NCI-H2227 (cell line): ENCODE measurements around the gene IGFL3.
"Not testable (repeated sequence)": the region's sequence is repeated elsewhere in the genome, so short reads cannot be mapped to it uniquely, and the experiment has no call there.

ENCODE experiments used
- DNase-seq: peaks from one replicate; lab custom pipeline; 2025; ENCODE audit not compliant: unreplicated experiment; lab: John Stamatoyannopoulos, UW

IGFL3 gene

GRCh38 chr19:46126086-46126580 is 1.6 kb upstream of the IGFL3 start:
- no peak for DNase-seq

DNA sequence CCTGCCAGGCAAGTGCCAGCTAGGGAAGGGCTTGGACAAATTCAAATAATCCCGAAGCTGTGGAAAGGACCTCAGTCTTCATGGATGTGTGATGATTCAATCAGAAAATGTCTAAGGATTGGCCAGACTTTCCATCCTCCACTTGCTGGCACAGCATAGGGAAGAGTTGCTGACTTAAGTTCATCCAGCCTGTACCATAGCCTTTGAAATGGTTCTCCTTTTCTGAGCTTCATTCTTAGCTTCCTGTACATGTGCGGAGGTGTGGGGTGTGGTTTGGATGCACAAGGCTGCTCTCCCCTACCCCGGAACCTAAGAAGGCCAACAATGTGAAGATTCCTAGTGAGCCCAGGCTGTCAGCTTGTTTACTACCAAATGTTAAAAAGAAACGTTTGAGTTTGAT is 959 bp upstream of the IGFL3 start:
- DNase-seq: no peak

DNA sequence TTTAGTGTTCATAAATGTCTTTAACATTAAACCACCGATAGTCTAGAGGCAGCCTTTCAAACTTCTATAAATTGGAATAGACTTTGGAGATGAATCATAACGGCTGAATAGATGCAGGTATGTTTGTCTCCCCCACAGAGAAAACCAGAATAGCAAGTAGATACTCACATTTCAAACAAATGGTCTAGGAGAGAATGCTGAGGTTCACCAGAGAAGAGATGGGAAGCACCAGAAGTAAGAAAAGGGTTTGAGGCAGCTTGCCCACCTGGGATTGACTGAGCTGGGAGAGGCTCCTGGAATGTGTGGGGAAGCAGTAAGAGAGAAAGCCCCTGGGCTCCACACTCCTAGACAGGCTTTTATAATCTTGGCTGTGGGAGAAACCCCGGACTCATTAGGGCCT is 6.4 kb downstream of the IGFL3 start:
- no peak for DNase-seq

DNA sequence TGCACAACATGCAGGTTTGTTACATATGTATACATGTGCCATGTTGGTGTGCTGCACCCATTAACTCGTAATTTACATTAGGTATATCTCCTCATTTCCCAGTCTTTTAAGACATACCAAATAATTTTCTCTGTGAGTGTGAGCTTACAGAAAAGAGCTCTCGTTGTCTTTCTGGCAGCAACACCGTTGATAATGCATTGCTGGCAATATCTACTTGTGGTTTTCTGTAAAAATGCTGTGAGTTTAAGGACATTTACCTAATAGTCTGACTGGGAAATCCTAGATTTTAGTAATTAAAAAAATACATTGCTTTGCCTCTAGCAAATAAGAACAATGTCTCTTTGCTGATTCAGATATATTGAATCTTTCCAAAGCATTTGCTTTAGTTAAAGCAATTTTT is 8.4 kb downstream of the IGFL3 start:
- DNase-seq: no peak

DNA sequence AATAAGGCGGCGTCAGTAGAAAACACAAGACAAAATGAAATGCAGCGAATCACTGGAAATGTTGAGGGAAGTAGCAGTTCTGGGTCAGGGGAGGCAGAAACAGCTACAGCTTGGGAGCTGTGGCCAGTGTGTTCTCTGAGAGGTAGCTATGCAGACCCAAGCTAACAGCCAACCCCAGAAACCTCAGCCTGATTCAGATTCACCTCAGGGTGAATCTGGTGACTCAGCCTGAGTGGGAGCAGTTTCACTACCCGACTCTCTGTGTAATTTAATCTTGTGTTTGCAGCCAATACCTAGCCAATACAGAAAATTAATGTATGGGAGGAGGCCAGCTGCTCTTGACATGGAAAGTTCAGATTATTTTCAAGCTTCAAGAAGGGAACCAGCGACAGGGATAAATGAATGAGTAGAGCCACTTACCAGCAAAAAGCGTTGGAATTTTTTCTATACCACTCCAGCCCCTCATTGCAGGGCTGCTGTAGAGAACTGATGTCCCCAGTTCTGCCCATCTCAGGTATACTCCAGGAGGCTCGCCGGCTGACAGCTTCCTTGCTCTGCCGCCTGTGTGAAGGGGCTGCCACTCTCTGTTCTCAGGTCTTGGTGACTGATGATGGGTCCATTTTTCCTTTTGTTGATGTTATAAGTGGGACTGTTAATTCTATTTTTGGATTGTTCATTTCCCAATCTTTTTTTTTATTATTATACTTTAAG is 8.9 kb downstream of the IGFL3 start:
- DNase-seq: no peak

DNA sequence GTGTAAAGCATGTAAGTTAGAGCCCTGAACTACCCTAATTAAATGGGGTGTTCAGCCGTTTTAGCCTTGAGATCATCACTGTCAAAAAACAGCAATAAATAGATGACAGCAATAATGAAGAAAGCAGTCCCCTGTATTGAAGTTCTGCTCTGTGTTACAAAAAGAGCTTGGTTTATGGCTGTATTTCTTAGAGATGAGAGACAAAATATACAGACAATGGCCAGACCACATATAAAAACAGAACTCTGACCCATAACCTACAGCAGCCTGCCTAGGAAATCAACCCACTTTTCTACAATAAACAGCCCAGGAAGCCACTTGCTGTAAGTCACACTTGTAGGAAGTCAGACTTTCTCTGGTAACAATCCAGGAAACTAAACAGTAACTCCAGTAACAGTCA is 10.8 kb downstream of the IGFL3 start:
- no peak for DNase-seq

GRCh38 chr19:46112527-46112926 is 12.0 kb downstream of the IGFL3 start:
- DNase-seq: no peak

DNA sequence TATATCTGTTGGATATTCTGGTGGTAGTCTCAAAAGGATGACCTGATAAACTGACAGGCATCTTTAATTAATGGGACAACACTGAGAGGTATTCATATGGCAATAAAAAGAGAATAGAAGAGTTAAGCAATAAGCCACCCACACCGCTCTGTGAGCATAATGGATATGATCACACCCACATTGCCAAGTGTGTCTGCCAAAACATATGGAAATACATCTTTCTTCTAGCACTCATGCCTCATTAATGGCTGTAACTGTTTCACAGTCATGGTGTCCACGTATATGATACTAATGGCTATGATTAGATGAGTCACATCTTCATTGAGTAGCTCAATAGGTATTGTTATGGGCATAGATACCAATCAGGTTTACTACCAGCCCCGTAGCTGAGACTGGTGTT is 13.1 kb downstream of the IGFL3 start:
- DNase-seq: no peak

DNA sequence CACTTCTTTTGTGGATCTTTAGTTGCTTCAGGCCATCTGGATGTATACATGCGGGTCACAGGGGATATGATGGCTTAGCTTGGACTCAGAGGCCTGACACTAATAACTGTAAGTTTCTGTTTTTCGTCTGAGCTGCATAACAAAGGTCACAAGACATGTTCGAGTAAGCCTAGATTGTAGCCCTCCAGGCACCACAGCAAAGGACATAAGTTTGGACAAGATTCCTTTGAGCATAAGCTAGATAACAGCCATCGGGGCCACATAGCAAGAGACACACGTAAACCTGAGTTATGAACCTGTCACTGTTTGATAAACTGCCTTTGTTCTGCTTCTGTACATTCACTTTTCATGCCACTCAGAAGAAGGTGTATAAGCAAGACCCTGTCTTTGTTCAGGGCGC is 14.6 kb downstream of the IGFL3 start:
- no peak for DNase-seq

- no peak for DNase-seq
Measured at GRCh38 chr19:46107371-46107770, 17.1 kb downstream of the IGFL3 start.

DNA sequence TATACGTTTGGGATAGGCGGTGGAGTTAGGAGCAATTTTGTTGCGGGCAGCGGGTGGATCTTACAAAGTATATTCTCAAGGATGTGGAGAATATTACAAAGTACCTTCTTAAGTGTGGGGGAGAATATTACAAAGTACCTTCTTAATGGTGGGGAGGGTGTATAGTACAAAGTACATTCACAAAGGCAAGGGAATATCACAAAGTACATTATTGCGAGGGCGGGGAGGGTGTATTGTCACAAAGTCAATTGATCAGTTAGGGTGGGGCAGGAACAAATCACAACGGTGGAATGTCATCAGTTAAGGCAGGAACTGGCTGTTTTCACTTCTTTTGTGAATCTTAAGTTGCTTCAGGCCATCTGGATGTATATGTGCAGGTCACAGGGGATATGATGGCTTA is 22.2 kb downstream of the IGFL3 start:
- DNase-seq: not testable (repeated sequence)

- DNase-seq: no peak
Measured at GRCh38 chr19:46101293-46101692, 23.2 kb downstream of the IGFL3 start.

DNA sequence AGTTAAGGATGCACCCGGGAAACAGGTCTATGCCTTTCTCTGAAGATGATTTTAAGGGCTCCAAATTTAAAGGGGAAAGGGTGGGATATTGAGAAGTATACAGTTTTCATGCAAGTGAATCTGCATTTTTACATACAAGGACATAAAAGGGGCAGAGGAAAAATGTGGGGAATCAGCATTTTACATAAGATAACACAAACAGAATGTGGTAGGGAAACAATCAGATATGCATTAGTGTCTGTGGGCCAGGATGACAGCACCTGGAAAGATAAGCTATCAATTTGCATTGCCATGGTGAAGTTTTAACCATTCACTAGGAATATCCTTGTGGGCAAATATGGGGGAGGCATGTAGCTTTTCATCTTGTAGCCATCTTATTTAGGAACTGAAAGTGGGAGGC is 24.1 kb downstream of the IGFL3 start:
- no peak for DNase-seq

DNA sequence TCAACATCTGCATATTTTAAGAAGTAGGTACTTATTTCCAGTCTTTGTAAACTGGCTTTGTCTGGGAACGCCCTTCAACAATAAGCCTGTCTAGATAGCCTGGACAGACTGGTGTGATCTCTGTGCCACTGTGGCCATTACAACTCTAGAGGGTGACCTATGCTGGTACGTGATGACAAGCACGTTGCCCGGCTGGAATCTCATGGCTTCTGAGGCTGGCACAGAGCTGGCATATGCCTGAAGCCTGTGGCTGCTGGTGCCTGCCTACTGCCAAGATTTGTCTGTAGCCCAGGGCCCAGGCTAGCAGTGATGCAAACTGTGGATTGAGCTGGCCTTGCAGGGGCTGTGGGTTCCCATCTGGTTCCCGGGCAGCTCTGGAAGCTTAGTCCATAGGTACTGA is 34.0 kb downstream of the IGFL3 start:
- no peak for DNase-seq

GRCh38 chr19:46089432-46089831 is 35.1 kb downstream of the IGFL3 start:
- no peak for DNase-seq

DNA sequence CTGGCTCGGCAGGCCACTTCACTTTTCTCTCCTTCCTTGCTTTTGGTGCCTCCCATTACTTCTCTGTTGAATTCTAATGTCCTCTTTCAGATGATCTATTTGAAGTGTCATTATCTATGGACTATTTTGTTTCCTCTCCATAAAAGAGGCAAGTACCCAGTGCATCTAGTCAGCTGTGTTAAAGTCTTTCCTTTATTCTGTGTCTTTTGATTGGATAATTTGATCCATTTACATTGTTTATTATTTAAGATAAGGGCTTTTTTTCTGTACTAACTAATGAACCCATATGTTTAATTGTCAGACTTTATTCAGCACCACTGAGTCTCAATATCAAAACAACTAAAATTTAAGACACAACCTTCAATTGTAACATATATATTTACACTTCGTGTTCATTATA is 36.4 kb downstream of the IGFL3 start:
- DNase-seq: no peak

DNA sequence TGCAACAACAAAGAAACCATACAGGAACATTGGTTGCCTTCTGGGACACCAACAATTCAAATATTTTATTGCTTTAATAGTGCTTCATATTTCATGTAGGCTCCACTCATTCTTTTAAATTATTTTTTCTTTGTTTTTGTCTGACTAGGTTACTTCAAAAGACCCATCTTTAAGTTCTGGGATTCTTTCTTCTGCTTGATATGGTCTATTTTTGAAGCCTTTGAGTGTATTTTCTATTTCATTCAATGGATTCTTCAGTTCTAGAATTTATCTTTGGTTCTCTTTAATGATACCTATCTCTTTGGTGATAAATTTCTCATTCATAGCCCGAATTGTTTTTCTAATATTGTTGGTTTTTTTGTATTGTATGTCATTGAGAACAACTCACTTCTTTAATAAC is 38.6 kb downstream of the IGFL3 start:
- DNase-seq: no peak

DNA sequence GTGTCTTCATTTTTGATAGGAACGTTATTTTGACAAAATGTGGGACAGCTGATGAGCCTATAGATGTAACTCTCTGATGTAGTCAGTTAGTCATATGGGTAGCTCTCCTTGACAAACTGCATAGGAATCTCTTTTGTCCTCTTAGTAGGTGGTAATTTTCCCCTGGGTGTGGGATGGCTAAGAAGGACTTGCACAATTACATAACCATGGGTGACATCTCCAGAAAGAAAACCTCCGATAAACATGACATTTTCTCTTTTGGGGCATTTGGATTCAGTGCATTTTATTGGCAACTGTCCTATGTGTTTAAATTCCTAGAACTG is 41.8 kb downstream of the IGFL3 start:
- DNase-seq: no peak

DNA sequence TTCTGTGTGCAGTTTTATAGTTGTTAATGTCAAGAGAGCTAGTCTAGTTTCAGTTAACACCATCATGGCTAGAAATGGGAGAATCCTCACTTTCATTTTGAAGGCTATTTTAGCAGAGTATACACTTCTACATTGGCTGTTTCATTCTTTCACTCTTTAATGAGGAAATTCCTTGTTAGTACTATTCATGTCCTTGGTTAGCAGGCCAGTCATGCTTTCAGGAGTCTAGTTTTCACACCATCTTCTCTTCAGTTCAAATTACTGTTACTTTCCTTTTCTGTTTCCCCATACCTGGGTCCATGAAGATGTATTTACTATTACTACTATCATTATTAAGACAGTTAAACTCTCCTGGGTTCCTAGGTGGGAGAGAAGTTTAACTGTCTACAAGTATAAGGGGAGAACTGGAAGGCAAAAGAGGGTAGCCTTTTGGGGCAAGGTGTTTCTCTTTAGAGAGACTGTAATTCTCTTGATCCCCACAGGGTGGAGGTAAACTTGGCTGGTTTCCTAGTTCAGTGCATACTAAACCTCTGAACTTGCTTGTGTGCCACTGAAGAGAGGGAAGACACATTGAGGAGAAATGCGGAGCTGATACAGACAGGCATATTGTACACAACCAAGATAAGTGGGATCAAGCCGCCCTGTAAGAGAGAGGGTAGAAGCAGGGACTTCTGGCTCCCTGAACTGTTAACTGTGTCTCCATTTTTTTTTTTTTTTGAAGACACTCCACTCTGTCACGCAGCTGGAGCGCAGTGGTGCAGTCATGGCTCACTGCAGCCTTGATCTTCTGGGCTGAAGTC is 42.4 kb downstream of the IGFL3 start:
- DNase-seq: no peak

DNA sequence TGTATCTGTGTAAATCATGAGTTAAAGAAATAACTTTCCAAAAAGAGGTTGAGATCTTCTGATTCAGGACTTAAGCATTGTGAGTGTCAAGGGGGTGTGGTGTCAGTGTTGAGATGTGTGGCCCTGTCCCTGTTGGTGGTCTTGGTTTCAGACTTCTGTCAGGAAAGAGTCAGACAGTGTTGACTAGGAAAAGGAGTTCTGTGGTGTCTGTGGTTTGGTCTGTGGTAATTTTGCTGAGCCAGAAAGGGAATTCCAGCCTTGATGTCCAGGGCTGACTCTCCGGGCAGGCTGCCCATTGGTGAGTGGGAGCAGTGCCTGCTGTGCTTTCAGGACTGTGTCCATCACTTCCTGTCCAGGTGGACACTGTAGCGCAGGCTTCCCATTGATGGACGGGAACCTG is 43.9 kb downstream of the IGFL3 start:
- no peak for DNase-seq

DNA sequence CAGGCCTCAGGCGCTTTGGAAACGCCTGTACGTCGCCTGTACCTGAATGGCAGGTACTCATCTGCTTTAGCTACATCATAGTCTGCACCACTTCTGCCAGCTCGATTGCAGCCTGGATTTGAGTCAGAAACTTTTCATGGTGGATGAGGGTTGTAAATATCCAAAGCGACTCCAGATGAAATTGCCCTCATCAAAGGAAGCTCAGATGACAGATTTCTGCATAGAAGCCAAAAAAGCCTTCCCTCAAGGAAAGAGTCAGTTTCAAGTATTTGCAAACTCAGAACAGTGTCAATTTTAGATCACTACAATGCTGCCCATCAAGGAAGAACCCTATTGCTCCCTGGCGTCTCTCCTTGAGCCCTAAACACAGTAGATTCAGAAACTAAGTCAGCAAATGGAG is 44.9 kb downstream of the IGFL3 start:
- no peak for DNase-seq

DNA sequence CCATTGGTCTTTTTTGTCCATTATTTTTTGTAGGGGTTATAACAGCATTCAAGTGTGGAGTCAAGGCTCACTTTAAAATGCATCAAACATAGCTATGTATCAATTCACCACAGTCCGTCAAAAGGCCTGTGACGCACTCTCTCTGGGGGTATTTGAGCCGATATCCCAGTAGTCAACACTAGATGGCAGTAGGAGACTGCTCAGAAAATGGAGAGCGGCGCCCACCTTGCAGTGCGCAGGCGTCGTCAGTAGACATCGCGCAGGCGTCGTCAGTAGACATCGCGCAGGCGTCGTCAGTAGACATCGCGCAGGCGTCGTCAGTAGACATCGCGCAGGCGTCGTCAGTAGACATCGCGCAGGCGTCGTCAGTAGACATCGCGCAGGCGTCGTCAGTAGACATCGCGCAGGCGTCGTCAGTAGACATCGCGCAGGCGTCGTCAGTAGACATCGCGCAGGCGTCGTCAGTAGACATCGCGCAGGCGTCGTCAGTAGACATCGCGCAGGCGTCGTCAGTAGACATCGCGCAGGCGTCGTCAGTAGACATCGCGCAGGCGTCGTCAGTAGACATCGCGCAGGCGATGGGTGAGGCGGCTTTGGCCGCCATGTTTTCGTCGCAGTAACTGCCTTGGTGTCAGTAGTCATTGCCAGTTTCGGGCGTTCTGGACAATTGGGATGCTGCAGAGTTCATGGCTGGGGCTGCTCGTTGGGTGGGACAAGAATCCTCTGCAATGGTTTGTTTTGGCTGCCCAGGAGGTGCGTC is 45.7 kb downstream of the IGFL3 start:
- not testable (repeated sequence) for DNase-seq
